HEK293 (cell line): ENCODE data around the gene IL3RA.

ENCODE experiments used
- GLI4 ChIP-seq: fragments of 450-650 bp; formaldehyde crosslinking; IDR thresholded peaks from 2 replicates; pipeline ENCODE4 v1.5.1; 2016; ENCODE audit warnings: missing biosample characterization, missing genetic modification characterization
- RBAK ChIP-seq: fragments of 450-650 bp; formaldehyde crosslinking; IDR thresholded peaks from 2 replicates; pipeline ENCODE4 v1.5.1; 2016; ENCODE audit warnings: missing biosample characterization, missing genetic modification characterization
- ZBTB1 ChIP-seq: fragments of 450-650 bp; formaldehyde crosslinking; IDR thresholded peaks from 2 replicates; pipeline ENCODE4 v1.5.1; 2016; ENCODE audit warnings: missing biosample characterization, missing genetic modification characterization
- ZBTB21 ChIP-seq: fragments of 450-650 bp; formaldehyde crosslinking; IDR thresholded peaks from 2 replicates; pipeline ENCODE4 v1.5.1; 2017; ENCODE audit warnings: missing biosample characterization, missing genetic modification characterization
- ZNF623 ChIP-seq: fragments of 450-650 bp; formaldehyde crosslinking; IDR thresholded peaks from 2 replicates; pipeline ENCODE4 v1.5.1; 2016; ENCODE audit warnings: missing biosample characterization, missing genetic modification characterization
- TF ChIP-seq, protein P1 (sequence below): fragments of 450-650 bp; formaldehyde crosslinking; IDR thresholded peaks from 2 replicates; pipeline ENCODE4 v1.5.1; 2016; ENCODE audit warnings: missing biosample characterization, missing genetic modification characterization
- TF ChIP-seq, protein P2 (sequence below): fragments of 450-650 bp; formaldehyde crosslinking; IDR thresholded peaks from 2 replicates; pipeline ENCODE4 v1.5.1; 2016; ENCODE audit warnings: missing biosample characterization, missing genetic modification characterization
- TF ChIP-seq, protein P3 (sequence below): fragments of 450-650 bp; formaldehyde crosslinking; IDR thresholded peaks from 2 replicates; pipeline ENCODE4 v1.5.1; 2016; ENCODE audit warnings: missing biosample characterization, missing genetic modification characterization
- TF ChIP-seq, protein P4 (sequence below): fragments of 450-650 bp; formaldehyde crosslinking; conservative IDR thresholded peaks from 2 replicates; pipeline ENCODE4 v1.5.1; 2016; ENCODE audit warnings: low read depth, missing biosample characterization, missing genetic modification characterization
- TF ChIP-seq, protein P5 (sequence below): fragments of 450-650 bp; formaldehyde crosslinking; IDR thresholded peaks from 2 replicates; pipeline ENCODE4 v1.5.1; 2016; ENCODE audit warnings: missing biosample characterization, missing genetic modification characterization

DNA sequence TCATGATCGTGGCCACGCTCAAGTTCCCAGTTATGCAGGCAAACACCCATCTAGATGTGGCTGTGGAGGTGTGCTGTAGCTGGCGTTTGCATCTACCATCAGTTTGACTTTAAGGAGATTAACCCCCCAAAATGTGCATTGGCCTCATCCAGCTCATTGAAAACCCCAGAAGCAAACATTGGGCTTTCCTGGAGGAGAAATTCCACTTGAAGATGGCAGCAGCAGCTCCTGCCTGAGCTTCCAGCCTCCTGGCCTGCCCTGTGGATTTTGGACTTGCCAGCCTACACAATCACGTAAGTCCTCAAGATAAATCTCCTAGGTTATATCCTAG, 85.5 kb downstream of the IL3RA start:
- TF ChIP-seq ZBTB21 (tag by site-specific recombination), result no peak
- TF ChIP-seq, protein P1, sequence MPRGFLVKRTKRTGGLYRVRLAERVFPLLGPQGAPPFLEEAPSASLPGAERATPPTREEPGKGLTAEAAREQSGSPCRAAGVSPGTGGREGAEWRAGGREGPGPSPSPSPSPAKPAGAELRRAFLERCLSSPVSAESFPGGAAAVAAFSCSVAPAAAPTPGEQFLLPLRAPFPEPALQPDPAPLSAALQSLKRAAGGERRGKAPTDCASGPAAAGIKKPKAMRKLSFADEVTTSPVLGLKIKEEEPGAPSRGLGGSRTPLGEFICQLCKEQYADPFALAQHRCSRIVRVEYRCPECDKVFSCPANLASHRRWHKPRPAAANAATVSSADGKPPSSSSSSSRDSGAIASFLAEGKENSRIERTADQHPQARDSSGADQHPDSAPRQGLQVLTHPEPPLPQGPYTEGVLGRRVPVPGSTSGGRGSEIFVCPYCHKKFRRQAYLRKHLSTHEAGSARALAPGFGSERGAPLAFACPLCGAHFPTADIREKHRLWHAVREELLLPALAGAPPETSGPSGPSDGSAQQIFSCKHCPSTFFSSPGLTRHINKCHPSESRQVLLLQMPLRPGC (tag by site-specific recombination), result no peak
- TF ChIP-seq RBAK (tag by site-specific recombination), result no peak
- TF ChIP-seq, protein P2, sequence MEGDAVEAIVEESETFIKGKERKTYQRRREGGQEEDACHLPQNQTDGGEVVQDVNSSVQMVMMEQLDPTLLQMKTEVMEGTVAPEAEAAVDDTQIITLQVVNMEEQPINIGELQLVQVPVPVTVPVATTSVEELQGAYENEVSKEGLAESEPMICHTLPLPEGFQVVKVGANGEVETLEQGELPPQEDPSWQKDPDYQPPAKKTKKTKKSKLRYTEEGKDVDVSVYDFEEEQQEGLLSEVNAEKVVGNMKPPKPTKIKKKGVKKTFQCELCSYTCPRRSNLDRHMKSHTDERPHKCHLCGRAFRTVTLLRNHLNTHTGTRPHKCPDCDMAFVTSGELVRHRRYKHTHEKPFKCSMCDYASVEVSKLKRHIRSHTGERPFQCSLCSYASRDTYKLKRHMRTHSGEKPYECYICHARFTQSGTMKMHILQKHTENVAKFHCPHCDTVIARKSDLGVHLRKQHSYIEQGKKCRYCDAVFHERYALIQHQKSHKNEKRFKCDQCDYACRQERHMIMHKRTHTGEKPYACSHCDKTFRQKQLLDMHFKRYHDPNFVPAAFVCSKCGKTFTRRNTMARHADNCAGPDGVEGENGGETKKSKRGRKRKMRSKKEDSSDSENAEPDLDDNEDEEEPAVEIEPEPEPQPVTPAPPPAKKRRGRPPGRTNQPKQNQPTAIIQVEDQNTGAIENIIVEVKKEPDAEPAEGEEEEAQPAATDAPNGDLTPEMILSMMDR, result no peak
- TF ChIP-seq, protein P3, sequence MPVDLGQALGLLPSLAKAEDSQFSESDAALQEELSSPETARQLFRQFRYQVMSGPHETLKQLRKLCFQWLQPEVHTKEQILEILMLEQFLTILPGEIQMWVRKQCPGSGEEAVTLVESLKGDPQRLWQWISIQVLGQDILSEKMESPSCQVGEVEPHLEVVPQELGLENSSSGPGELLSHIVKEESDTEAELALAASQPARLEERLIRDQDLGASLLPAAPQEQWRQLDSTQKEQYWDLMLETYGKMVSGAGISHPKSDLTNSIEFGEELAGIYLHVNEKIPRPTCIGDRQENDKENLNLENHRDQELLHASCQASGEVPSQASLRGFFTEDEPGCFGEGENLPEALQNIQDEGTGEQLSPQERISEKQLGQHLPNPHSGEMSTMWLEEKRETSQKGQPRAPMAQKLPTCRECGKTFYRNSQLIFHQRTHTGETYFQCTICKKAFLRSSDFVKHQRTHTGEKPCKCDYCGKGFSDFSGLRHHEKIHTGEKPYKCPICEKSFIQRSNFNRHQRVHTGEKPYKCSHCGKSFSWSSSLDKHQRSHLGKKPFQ (tag by site-specific recombination), result no peak
- TF ChIP-seq, protein P4, sequence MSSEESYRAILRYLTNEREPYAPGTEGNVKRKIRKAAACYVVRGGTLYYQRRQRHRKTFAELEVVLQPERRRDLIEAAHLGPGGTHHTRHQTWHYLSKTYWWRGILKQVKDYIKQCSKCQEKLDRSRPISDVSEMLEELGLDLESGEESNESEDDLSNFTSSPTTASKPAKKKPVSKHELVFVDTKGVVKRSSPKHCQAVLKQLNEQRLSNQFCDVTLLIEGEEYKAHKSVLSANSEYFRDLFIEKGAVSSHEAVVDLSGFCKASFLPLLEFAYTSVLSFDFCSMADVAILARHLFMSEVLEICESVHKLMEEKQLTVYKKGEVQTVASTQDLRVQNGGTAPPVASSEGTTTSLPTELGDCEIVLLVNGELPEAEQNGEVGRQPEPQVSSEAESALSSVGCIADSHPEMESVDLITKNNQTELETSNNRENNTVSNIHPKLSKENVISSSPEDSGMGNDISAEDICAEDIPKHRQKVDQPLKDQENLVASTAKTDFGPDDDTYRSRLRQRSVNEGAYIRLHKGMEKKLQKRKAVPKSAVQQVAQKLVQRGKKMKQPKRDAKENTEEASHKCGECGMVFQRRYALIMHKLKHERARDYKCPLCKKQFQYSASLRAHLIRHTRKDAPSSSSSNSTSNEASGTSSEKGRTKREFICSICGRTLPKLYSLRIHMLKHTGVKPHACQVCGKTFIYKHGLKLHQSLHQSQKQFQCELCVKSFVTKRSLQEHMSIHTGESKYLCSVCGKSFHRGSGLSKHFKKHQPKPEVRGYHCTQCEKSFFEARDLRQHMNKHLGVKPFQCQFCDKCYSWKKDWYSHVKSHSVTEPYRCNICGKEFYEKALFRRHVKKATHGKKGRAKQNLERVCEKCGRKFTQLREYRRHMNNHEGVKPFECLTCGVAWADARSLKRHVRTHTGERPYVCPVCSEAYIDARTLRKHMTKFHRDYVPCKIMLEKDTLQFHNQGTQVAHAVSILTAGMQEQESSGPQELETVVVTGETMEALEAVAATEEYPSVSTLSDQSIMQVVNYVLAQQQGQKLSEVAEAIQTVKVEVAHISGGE (tag by site-specific recombination), result no peak
- TF ChIP-seq, protein P5, sequence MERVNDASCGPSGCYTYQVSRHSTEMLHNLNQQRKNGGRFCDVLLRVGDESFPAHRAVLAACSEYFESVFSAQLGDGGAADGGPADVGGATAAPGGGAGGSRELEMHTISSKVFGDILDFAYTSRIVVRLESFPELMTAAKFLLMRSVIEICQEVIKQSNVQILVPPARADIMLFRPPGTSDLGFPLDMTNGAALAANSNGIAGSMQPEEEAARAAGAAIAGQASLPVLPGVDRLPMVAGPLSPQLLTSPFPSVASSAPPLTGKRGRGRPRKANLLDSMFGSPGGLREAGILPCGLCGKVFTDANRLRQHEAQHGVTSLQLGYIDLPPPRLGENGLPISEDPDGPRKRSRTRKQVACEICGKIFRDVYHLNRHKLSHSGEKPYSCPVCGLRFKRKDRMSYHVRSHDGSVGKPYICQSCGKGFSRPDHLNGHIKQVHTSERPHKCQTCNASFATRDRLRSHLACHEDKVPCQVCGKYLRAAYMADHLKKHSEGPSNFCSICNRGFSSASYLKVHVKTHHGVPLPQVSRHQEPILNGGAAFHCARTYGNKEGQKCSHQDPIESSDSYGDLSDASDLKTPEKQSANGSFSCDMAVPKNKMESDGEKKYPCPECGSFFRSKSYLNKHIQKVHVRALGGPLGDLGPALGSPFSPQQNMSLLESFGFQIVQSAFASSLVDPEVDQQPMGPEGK (tag by site-specific recombination), result no peak
- no peak for TF ChIP-seq GLI4
- no peak for TF ChIP-seq ZNF623 (tag by site-specific recombination)
- no peak for TF ChIP-seq ZBTB1
